SK-N-SH (cell line): Measurements from ENCODE around the gene EDDM13. TPM values are rescaled to one million over a fixed set of nuclear protein-coding genes. Genes with fewer than 3 reads are reported as not detected.

Source experiments
- CTCF ChIA-PET: fragments of 300-600, 350-600 bp; formaldehyde crosslinking; extraction: SDS; loops from one replicate; lab custom pipeline; 2021; lab: Yijun Ruan, JAX
- POLR2A ChIA-PET: fragments of 350-600 bp; sonication (Branson Sonifier 250); formaldehyde crosslinking; extraction: SDS; loops from one replicate; lab custom pipeline; 2020; ENCODE audit warnings: antibody characterized with exemption, inconsistent platforms; lab: Yijun Ruan, JAX
- DNase-seq: peaks from one replicate; pipeline ENCODE4 v3.0.0; 2012
- H2AFZ ChIP-seq: fragments of 200-600 bp; sonication (generic); 2 replicates; pipeline ENCODE4 v1.8.1; 2016; ENCODE audit warnings: antibody characterized with exemption, mild to moderate bottlenecking, low read depth
- H3F3A ChIP-seq: fragments of 200-600 bp; sonication (generic); replicated peaks from 2 replicates; pipeline ENCODE3; 2016; ENCODE audit warnings: antibody characterized with exemption, mild to moderate bottlenecking; ENCODE audit not compliant: insufficient read depth
- H3K27ac ChIP-seq, 2 experiments: fragments of 200-500 bp in 1 of 2; fragments of 200-600 bp in 1 of 2; sonication (Bioruptor generic) in 1 of 2; sonication (generic), shearing (Covaris generic) in 1 of 2; 2 replicates each; pipeline versions ENCODE4 v1.5.1 to v1.6.1; 2014 to 2016; ENCODE audit warnings: low read depth in 2 of 2, inconsistent platforms in 1 of 2, low read length in 1 of 2, mild to moderate bottlenecking in 1 of 2, mixed read lengths in 1 of 2
- H3K27me3 ChIP-seq: fragments of 200-600 bp; sonication (generic), shearing (Covaris generic); 2 replicates; pipeline ENCODE4 v1.6.1; 2016; ENCODE audit warnings: mixed run types; ENCODE audit not compliant: insufficient read depth
- H3K36me3 ChIP-seq, 2 experiments: fragments of 200-500 bp in 1 of 2; fragments of 200-600 bp in 1 of 2; sonication (Bioruptor generic) in 1 of 2; sonication (generic) in 1 of 2; replicated peaks in 1 of 2; 2 replicates each; pipeline versions ENCODE3 to v1.5.1; 2014 to 2016; ENCODE audit warnings: low read length in 1 of 2, mild to moderate bottlenecking in 1 of 2; ENCODE audit not compliant: insufficient read depth in 2 of 2, control insufficient read depth in 1 of 2
- H3K4me1 ChIP-seq, 2 experiments: fragments of 200-500 bp in 1 of 2; fragments of 200-600 bp in 1 of 2; sonication (Bioruptor generic) in 1 of 2; sonication (generic), shearing (Covaris generic) in 1 of 2; 2 replicates each; pipeline versions ENCODE4 v1.5.1 to v1.6.1; 2014 to 2016; ENCODE audit warnings: low read depth in 1 of 2, low read length in 1 of 2, mixed run types in 1 of 2; ENCODE audit not compliant: insufficient read depth in 2 of 2, control insufficient read depth in 1 of 2
- H3K4me2 ChIP-seq: fragments of 200-600 bp; sonication (generic), shearing (Covaris generic); 2 replicates; pipeline ENCODE4 v1.6.1; 2017; ENCODE audit warnings: mixed run types
- H3K4me3 ChIP-seq, 2 experiments: fragments of 200-500 bp in 1 of 2; fragments of 200-600 bp in 1 of 2; sonication (Bioruptor generic) in 1 of 2; sonication (generic), shearing (Covaris generic) in 1 of 2; 2 replicates each; pipeline versions ENCODE4 v1.5.1 to v1.8.1; 2014 to 2016; ENCODE audit warnings: low read depth in 2 of 2, inconsistent platforms in 1 of 2, low read length in 1 of 2, mild to moderate bottlenecking in 1 of 2, mixed read lengths in 1 of 2, moderate library complexity in 1 of 2
- H3K79me2 ChIP-seq: fragments of 200-600 bp; sonication (generic); 2 replicates; pipeline ENCODE4 v1.8.1; 2017; ENCODE audit warnings: mild to moderate bottlenecking; ENCODE audit not compliant: insufficient read depth
- H3K9ac ChIP-seq: fragments of 200-600 bp; sonication (generic); 2 replicates; pipeline ENCODE4 v1.6.1; 2017; ENCODE audit warnings: mixed run types
- H3K9me2 ChIP-seq: fragments of 200-600 bp; sonication (generic); 2 replicates; pipeline ENCODE4 v1.6.1; 2017; ENCODE audit warnings: mixed run types
- H3K9me3 ChIP-seq: fragments of 200-600 bp; sonication (generic); 2 replicates; pipeline ENCODE4 v1.6.1; 2017; ENCODE audit warnings: mixed run types, mild to moderate bottlenecking, moderate library complexity
- H4K20me1 ChIP-seq: fragments of 200-600 bp; sonication (generic); 2 replicates; pipeline ENCODE4 v1.6.1; 2017; ENCODE audit warnings: mild to moderate bottlenecking, mixed run types; ENCODE audit not compliant: insufficient read depth
- CHD2 ChIP-seq: fragments of 150-350 bp; IDR thresholded peaks from 2 replicates; pipeline ENCODE4 v1.6.1; 2018; ENCODE audit warnings: low read length; ENCODE audit not compliant: partially characterized antibody
- EP300 ChIP-seq, 2 experiments: IDR thresholded peaks; 2 replicates each; pipeline versions ENCODE4 v1.4.0 to v1.6.1; 2012; ENCODE audit warnings: borderline replicate concordance in 1 of 2, low read depth in 1 of 2, low read length in 1 of 2
- FOSL2 ChIP-seq: IDR thresholded peaks from 2 replicates; pipeline ENCODE4 v1.4.0; 2012; ENCODE audit warnings: low read depth, mild to moderate bottlenecking, moderate library complexity, borderline replicate concordance
- FOXM1 ChIP-seq: IDR thresholded peaks from 2 replicates; pipeline ENCODE4 v1.4.0; 2012; ENCODE audit warnings: low read depth, mild to moderate bottlenecking
- JUND ChIP-seq: IDR thresholded peaks from 2 replicates; pipeline ENCODE4 v1.4.0; 2012
- MXI1 ChIP-seq: IDR thresholded peaks from 2 replicates; pipeline ENCODE4 v1.6.1; 2012; ENCODE audit warnings: mild to moderate bottlenecking, low read depth, low read length, improper control_type of control experiment
- NFIC ChIP-seq: IDR thresholded peaks from 2 replicates; pipeline ENCODE4 v1.4.0; 2012; ENCODE audit warnings: borderline replicate concordance
- NRF1 ChIP-seq: IDR thresholded peaks from 2 replicates; pipeline ENCODE4 v1.6.1; 2012; ENCODE audit warnings: low read depth, mild to moderate bottlenecking, low read length
- RAD21 ChIP-seq: IDR thresholded peaks from 2 replicates; pipeline ENCODE4 v1.6.1; 2012; ENCODE audit warnings: mild to moderate bottlenecking, low read length
- TCF12 ChIP-seq: IDR thresholded peaks from 2 replicates; pipeline ENCODE4 v1.4.0; 2012
- TEAD4 ChIP-seq: IDR thresholded peaks from 2 replicates; pipeline ENCODE4 v1.4.0; 2012; ENCODE audit warnings: mild to moderate bottlenecking, borderline replicate concordance; ENCODE audit not compliant: insufficient read depth
- YY1 ChIP-seq: IDR thresholded peaks from 2 replicates; pipeline ENCODE4 v1.4.0; 2012; ENCODE audit warnings: low read depth, mild to moderate bottlenecking
- WGBS: methylation state at CpG from one replicate; pipeline ENCODE4 v1.1.6; 2017; ENCODE audit warnings: low lambda C conversion rate; 5-methylcytosine and 5-hydroxymethylcytosine counted together
- polyA plus RNA-seq, 3 experiments: library from polyadenylated mRNA; depleted of rRNA; stranded (reverse); fragments of >200 nt; gene quantifications; 2 replicates each; pipeline ENCODE4 v1.2.3, GENCODE V29; 2012
- TF ChIP-seq, protein P1 (sequence below): IDR thresholded peaks from 2 replicates; pipeline ENCODE4 v1.4.0; 2012; ENCODE audit warnings: low read depth, borderline replicate concordance
- TF ChIP-seq, protein P2 (sequence below): fragments of 150-350 bp; IDR thresholded peaks from 2 replicates; pipeline ENCODE4 v1.6.1; 2017; ENCODE audit warnings: antibody characterized with exemption, low read length, low read depth, borderline replicate concordance
- TF ChIP-seq, protein P3 (sequence below): IDR thresholded peaks from 2 replicates; pipeline ENCODE4 v1.6.1; 2012; ENCODE audit warnings: mild to moderate bottlenecking, low read depth, low read length, moderate library complexity
- TF ChIP-seq, protein P4 (sequence below): IDR thresholded peaks from 2 replicates; pipeline ENCODE4 v1.4.0; 2012; ENCODE audit warnings: low read depth
- TF ChIP-seq, protein P5 (sequence below): IDR thresholded peaks from 2 replicates; pipeline ENCODE4 v1.4.0; 2012; ENCODE audit warnings: low read depth, borderline replicate concordance

The EDDM13 gene
- polyA plus RNA-seq, 1 of the 3 experiments (the other 2 are of a cell fraction): not detected

DNA sequence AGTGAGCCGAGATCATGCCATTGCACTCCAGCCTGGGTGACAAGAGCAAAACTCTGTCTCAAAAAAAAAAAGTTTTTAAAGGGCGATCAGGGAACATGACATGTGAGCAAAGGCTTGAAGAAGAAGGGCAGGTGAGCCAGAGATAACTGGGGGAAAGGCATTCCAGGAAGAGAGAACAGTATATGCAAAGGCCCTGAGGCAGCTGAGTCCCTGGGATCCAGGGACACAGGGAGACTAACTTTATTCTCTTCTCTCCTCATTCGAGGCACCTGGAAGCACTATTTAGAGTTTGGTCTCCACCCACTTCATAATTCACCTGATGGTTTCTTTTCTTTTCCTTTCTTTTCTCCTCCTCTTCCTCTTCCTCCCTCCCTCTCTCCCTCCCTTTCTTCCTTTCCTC lies 24.5 kb downstream of the EDDM13 start:
- TF ChIP-seq NFIC (no peak), TEAD4 (no peak), MXI1 (no peak), YY1 (no peak), FOSL2 (no peak), EP300 (IDR thresholded peaks at IDR 0.05; ENCODE audit: borderline replicate concordance in 1 of 2, low read depth in 1 of 2, low read length in 1 of 2) (no peak), RAD21 (no peak), FOXM1 (no peak), CHD2 (no peak), TCF12 (no peak), JUND (no peak), NRF1 (no peak)
- TF ChIP-seq, protein P1, sequence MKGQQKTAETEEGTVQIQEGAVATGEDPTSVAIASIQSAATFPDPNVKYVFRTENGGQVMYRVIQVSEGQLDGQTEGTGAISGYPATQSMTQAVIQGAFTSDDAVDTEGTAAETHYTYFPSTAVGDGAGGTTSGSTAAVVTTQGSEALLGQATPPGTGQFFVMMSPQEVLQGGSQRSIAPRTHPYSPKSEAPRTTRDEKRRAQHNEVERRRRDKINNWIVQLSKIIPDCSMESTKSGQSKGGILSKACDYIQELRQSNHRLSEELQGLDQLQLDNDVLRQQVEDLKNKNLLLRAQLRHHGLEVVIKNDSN: no peak
- TF ChIP-seq, protein P2, sequence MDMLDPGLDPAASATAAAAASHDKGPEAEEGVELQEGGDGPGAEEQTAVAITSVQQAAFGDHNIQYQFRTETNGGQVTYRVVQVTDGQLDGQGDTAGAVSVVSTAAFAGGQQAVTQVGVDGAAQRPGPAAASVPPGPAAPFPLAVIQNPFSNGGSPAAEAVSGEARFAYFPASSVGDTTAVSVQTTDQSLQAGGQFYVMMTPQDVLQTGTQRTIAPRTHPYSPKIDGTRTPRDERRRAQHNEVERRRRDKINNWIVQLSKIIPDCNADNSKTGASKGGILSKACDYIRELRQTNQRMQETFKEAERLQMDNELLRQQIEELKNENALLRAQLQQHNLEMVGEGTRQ: no peak
- TF ChIP-seq, protein P3, sequence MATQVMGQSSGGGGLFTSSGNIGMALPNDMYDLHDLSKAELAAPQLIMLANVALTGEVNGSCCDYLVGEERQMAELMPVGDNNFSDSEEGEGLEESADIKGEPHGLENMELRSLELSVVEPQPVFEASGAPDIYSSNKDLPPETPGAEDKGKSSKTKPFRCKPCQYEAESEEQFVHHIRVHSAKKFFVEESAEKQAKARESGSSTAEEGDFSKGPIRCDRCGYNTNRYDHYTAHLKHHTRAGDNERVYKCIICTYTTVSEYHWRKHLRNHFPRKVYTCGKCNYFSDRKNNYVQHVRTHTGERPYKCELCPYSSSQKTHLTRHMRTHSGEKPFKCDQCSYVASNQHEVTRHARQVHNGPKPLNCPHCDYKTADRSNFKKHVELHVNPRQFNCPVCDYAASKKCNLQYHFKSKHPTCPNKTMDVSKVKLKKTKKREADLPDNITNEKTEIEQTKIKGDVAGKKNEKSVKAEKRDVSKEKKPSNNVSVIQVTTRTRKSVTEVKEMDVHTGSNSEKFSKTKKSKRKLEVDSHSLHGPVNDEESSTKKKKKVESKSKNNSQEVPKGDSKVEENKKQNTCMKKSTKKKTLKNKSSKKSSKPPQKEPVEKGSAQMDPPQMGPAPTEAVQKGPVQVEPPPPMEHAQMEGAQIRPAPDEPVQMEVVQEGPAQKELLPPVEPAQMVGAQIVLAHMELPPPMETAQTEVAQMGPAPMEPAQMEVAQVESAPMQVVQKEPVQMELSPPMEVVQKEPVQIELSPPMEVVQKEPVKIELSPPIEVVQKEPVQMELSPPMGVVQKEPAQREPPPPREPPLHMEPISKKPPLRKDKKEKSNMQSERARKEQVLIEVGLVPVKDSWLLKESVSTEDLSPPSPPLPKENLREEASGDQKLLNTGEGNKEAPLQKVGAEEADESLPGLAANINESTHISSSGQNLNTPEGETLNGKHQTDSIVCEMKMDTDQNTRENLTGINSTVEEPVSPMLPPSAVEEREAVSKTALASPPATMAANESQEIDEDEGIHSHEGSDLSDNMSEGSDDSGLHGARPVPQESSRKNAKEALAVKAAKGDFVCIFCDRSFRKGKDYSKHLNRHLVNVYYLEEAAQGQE: no peak
- TF ChIP-seq, protein P4, sequence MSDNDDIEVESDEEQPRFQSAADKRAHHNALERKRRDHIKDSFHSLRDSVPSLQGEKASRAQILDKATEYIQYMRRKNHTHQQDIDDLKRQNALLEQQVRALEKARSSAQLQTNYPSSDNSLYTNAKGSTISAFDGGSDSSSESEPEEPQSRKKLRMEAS: no peak
- TF ChIP-seq, protein P5, sequence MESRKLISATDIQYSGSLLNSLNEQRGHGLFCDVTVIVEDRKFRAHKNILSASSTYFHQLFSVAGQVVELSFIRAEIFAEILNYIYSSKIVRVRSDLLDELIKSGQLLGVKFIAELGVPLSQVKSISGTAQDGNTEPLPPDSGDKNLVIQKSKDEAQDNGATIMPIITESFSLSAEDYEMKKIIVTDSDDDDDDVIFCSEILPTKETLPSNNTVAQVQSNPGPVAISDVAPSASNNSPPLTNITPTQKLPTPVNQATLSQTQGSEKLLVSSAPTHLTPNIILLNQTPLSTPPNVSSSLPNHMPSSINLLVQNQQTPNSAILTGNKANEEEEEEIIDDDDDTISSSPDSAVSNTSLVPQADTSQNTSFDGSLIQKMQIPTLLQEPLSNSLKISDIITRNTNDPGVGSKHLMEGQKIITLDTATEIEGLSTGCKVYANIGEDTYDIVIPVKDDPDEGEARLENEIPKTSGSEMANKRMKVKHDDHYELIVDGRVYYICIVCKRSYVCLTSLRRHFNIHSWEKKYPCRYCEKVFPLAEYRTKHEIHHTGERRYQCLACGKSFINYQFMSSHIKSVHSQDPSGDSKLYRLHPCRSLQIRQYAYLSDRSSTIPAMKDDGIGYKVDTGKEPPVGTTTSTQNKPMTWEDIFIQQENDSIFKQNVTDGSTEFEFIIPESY: no peak
- Histone ChIP-seq H3K79me2 (no peaks in the 10 kb centered on the region), H3K4me2 (no peak overlapping the region), H3K9me3 (no peaks in the 10 kb centered on the region), H4K20me1 (no peaks in the 10 kb centered on the region), H3F3A (no peaks in the 10 kb centered on the region), H3K4me3 (no peak overlapping the region), H3K36me3 (peaks cover 6 to 17% of the 10 kb centered on the region in 2 experiments), H3K9ac (no peak overlapping the region), H3K27me3 (no peaks in the 10 kb centered on the region), H3K9me2 (no peaks in the 10 kb centered on the region), H2AFZ (no peak overlapping the region), H3K27ac (no peak overlapping the region), H3K4me1 (no peaks in the 10 kb centered on the region)
- no peak for DNase-seq
- ChIA-PET CTCF (no interaction called here), POLR2A (no interaction called here)
- WGBS: 88% methylated on average over 3 of the region's 3 CpGs
